Measurements from ENCODE around the gene ITGA7. TPM values are rescaled to one million over a fixed set of nuclear protein-coding genes. Genes with fewer than 3 reads are reported as not detected.
A peak's percentile ranks its signal among the peaks of the same experiment; 100 is the strongest.

Gene ITGA7
- total RNA-seq, 1 donor from 2014 or later, result 1.1 TPM

- H3K27me3 Mint-ChIP-seq (ENCODE audit: insufficient read depth), result peaks cover 12% of the 10 kb centered on the region
Observed at GRCh38 chr12:55685671-55686070, 22.0 kb downstream of the ITGA7 start.

GRCh38 chr12:55684761-55685370, 22.8 kb downstream of the ITGA7 start:
- Mint-ChIP-seq H3K27me3 (ENCODE audit: insufficient read depth) (peaks cover 19% of the 10 kb centered on the region), H3K4me3 (no peak overlapping the region), H3K4me1 (ENCODE audit: low read depth) (peaks cover 20% of the 10 kb centered on the region), H3K36me3 (ENCODE audit: low read depth) (peaks cover 2% of the 10 kb centered on the region), H3K9me3 (no peaks in the 10 kb centered on the region), H3K27ac (no peak overlapping the region)
- intact Hi-C loops (cut with micrococcal nuclease), result no loop called here
- no peak for DNase-seq (ENCODE audit: low spot score)

More at GRCh38 chr12:55685671-55686070, 22.0 kb downstream of the ITGA7 start:
- Mint-ChIP-seq H3K27ac (no peak overlapping the region), H3K9me3 (no peaks in the 10 kb centered on the region), H3K4me3 (no peak overlapping the region), H3K4me1 (ENCODE audit: low read depth) (peaks cover 20% of the 10 kb centered on the region), H3K36me3 (ENCODE audit: low read depth) (peaks cover 2% of the 10 kb centered on the region)
- intact Hi-C loops (cut with micrococcal nuclease), result no loop called here
- DNase-seq (ENCODE audit: low spot score), result no peak

DNA sequence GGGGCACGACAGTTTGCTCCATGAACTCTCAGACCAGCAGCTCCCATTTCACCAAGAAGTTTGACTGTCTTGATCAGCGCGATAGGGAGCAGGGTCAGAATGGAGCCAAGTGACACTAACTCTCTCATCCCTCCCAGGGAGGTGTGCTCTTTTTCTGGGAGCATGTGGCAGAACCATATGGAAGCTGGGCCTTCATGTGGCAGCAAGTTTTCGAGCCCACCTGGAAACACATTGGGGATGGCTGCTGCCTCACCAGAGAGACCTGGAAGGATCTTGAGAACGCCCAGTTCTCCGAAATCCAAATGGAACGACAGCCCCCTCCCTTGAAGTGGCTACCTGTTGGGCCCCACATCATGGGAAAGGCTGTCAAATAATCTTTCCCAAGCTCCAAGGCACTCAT, 24.0 kb downstream of the ITGA7 start:
- no peak for DNase-seq (ENCODE audit: low spot score)
- H3K27ac Mint-ChIP-seq, result no peak overlapping the region
- peaks cover 27% of the 10 kb centered on the region for H3K27me3 Mint-ChIP-seq (ENCODE audit: insufficient read depth)
- intact Hi-C loops (cut with micrococcal nuclease), result no loop called here
- peaks cover 2% of the 10 kb centered on the region for H3K36me3 Mint-ChIP-seq (ENCODE audit: low read depth)
- no peak overlapping the region for H3K4me3 Mint-ChIP-seq
- no peaks in the 10 kb centered on the region for H3K9me3 Mint-ChIP-seq
- peaks cover 20% of the 10 kb centered on the region for H3K4me1 Mint-ChIP-seq (ENCODE audit: low read depth)

GRCh38 chr12:55682087-55682796, 25.5 kb downstream of the ITGA7 start:
- Mint-ChIP-seq H3K4me3 (no peak overlapping the region), H3K9me3 (no peaks in the 10 kb centered on the region), H3K4me1 (ENCODE audit: low read depth) (peaks cover 14% of the 10 kb centered on the region), H3K36me3 (ENCODE audit: low read depth) (peaks cover 2% of the 10 kb centered on the region), H3K27ac (no peak overlapping the region), H3K27me3 (ENCODE audit: insufficient read depth) (peaks cover 27% of the 10 kb centered on the region)
- intact Hi-C loops (cut with micrococcal nuclease), result no loop called here
- DNase-seq (ENCODE audit: low spot score), result no peak

GRCh38 chr12:55681142-55682077, 26.3 kb downstream of the ITGA7 start:
- Mint-ChIP-seq H3K36me3 (ENCODE audit: low read depth) (no peaks in the 10 kb centered on the region), H3K27me3 (ENCODE audit: insufficient read depth) (peaks cover 27% of the 10 kb centered on the region), H3K9me3 (no peaks in the 10 kb centered on the region), H3K27ac (no peak overlapping the region), H3K4me1 (ENCODE audit: low read depth) (peaks cover 10% of the 10 kb centered on the region), H3K4me3 (peak overlapping the region; percentile 12)
- intact Hi-C loops (cut with micrococcal nuclease), result no loop called here
- no peak for DNase-seq (ENCODE audit: low spot score)

DNA sequence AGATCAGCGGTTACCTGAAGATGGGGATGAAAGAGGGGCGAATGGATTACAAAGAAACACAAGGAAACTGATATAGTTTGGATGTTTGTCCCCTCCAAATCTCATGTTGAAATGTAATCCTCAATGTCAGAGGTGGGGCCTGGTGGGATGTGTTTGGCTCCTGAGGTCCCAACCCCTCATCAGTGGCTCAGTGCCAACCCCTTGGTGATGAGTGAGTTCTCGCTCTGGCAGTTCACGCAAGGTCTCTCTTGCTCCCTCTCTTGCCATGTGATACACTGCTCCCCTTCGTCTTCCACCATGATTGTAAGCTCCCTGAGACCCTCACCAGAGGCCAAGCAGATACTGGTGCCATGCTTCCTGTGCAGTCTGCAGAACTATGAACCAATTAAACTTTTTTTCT, 28.0 kb downstream of the ITGA7 start:
- peaks cover 10% of the 10 kb centered on the region for H3K4me1 Mint-ChIP-seq (ENCODE audit: low read depth)
- no peaks in the 10 kb centered on the region for H3K36me3 Mint-ChIP-seq (ENCODE audit: low read depth)
- no peak overlapping the region for H3K4me3 Mint-ChIP-seq
- intact Hi-C loops (cut with micrococcal nuclease), result no loop called here
- H3K27me3 Mint-ChIP-seq (ENCODE audit: insufficient read depth), result peaks cover 34% of the 10 kb centered on the region
- no peaks in the 10 kb centered on the region for H3K9me3 Mint-ChIP-seq
- H3K27ac Mint-ChIP-seq, result no peak overlapping the region
- no peak for DNase-seq (ENCODE audit: low spot score)

DNA sequence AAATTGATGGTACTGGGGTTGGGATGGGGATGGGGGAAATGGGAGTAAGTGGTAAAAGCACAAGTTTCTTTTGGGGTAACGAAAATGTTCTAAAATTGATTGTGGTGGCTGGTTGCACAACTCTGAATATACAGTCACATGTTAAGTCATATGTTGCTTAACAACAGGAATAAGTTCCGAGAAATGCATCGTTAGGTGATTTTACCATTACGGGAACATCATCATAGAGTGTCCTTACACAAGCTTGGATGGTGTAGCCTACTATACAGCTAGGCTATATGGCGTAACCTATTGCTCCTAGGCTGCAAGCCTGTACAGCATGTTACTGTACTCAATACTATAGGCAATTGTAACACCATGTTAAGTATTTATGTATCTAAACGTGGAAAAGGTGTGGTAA, 31.0 kb downstream of the ITGA7 start:
- Mint-ChIP-seq H3K27me3 (ENCODE audit: insufficient read depth) (peaks cover 36% of the 10 kb centered on the region), H3K27ac (no peak overlapping the region), H3K36me3 (ENCODE audit: low read depth) (no peaks in the 10 kb centered on the region), H3K4me3 (no peak overlapping the region), H3K4me1 (ENCODE audit: low read depth) (peaks cover 10% of the 10 kb centered on the region), H3K9me3 (no peaks in the 10 kb centered on the region)
- intact Hi-C loops (cut with micrococcal nuclease), result no loop called here
- no peak for DNase-seq (ENCODE audit: low spot score)

GRCh38 chr12:55675666-55676065, 32.0 kb downstream of the ITGA7 start:
- peaks cover 28% of the 10 kb centered on the region for H3K27me3 Mint-ChIP-seq (ENCODE audit: insufficient read depth)
- intact Hi-C loops (cut with micrococcal nuclease), result no loop called here
- H3K27ac Mint-ChIP-seq, result no peak overlapping the region
- H3K36me3 Mint-ChIP-seq (ENCODE audit: low read depth), result no peaks in the 10 kb centered on the region
- H3K9me3 Mint-ChIP-seq, result no peaks in the 10 kb centered on the region
- DNase-seq (ENCODE audit: low spot score), result no peak
- H3K4me3 Mint-ChIP-seq, result no peak overlapping the region
- H3K4me1 Mint-ChIP-seq (ENCODE audit: low read depth), result no peaks in the 10 kb centered on the region

GRCh38 chr12:55673638-55674037, 34.1 kb downstream of the ITGA7 start:
- H3K4me3 Mint-ChIP-seq, result no peak overlapping the region
- H3K9me3 Mint-ChIP-seq, result no peaks in the 10 kb centered on the region
- DNase-seq (ENCODE audit: low spot score), result no peak
- H3K27ac Mint-ChIP-seq, result no peak overlapping the region
- H3K36me3 Mint-ChIP-seq (ENCODE audit: low read depth), result no peaks in the 10 kb centered on the region
- intact Hi-C loops (cut with micrococcal nuclease), result no loop called here
- H3K27me3 Mint-ChIP-seq (ENCODE audit: insufficient read depth), result peaks cover 13% of the 10 kb centered on the region
- no peaks in the 10 kb centered on the region for H3K4me1 Mint-ChIP-seq (ENCODE audit: low read depth)

DNA sequence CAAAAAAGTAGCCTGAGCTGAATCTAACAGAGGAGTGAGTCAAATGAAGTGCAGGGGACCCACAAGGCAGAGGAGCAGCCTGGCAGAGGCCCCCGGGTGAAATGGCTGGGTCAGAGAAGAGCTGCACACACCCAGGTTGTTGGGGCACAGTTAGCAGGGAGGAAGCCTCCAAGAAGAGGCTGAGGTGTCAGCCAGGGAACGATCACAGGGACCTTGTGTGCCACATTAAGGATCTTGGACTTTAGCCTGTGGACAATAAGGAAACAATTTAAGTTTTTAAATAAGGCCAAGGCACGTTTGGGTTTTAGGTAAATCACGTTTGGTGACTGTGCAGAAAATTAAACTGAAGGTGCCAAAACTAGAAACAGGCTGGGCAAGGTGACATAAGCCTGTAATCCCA, 36.0 kb downstream of the ITGA7 start:
- Mint-ChIP-seq H3K36me3 (ENCODE audit: low read depth) (no peaks in the 10 kb centered on the region), H3K4me1 (ENCODE audit: low read depth) (no peaks in the 10 kb centered on the region), H3K27me3 (ENCODE audit: insufficient read depth) (peaks cover 13% of the 10 kb centered on the region), H3K9me3 (no peaks in the 10 kb centered on the region), H3K4me3 (no peak overlapping the region), H3K27ac (no peak overlapping the region)
- no peak for DNase-seq (ENCODE audit: low spot score)
- intact Hi-C loops (cut with micrococcal nuclease), result no loop called here

DNA sequence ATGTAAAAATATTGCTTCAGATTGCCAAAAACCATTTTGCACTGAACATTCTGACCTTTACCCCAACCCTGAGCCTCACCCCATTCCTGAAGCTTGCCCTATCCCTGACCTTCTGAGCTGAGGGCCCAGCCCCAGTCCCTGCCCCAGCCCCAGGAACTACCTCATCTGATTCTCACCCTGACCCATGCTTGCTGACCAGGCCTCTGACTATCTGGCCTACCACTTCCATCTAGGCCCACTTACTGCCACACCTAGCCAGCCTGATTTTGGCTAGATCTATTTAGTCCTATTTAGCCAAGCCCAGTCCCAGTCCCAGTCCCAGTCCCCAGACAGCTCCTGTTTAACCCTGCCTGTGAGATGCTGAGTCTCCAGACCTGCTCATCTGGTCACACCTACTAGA, 37.4 kb downstream of the ITGA7 start:
- intact Hi-C loops (cut with micrococcal nuclease), result no loop called here
- no peak overlapping the region for H3K4me3 Mint-ChIP-seq
- no peaks in the 10 kb centered on the region for H3K9me3 Mint-ChIP-seq
- no peak overlapping the region for H3K27ac Mint-ChIP-seq
- DNase-seq (ENCODE audit: low spot score), result no peak
- H3K27me3 Mint-ChIP-seq (ENCODE audit: insufficient read depth), result peaks cover 15% of the 10 kb centered on the region
- no peaks in the 10 kb centered on the region for H3K4me1 Mint-ChIP-seq (ENCODE audit: low read depth)
- no peaks in the 10 kb centered on the region for H3K36me3 Mint-ChIP-seq (ENCODE audit: low read depth)

- Mint-ChIP-seq H3K36me3 (ENCODE audit: low read depth) (no peaks in the 10 kb centered on the region), H3K4me3 (no peak overlapping the region), H3K9me3 (no peaks in the 10 kb centered on the region), H3K27ac (no peak overlapping the region), H3K27me3 (ENCODE audit: insufficient read depth) (peaks cover 18% of the 10 kb centered on the region), H3K4me1 (ENCODE audit: low read depth) (no peaks in the 10 kb centered on the region)
- DNase-seq (ENCODE audit: low spot score), result no peak
- intact Hi-C loops (cut with micrococcal nuclease), result no loop called here
Observed at GRCh38 chr12:55666508-55666907, 41.2 kb downstream of the ITGA7 start.

GRCh38 chr12:55664826-55665225, 42.9 kb downstream of the ITGA7 start:
- DNase-seq (ENCODE audit: low spot score), result no peak

More at GRCh38 chr12:55664826-55665225, 42.9 kb downstream of the ITGA7 start:
- no peaks in the 10 kb centered on the region for H3K9me3 Mint-ChIP-seq
- no peaks in the 10 kb centered on the region for H3K36me3 Mint-ChIP-seq (ENCODE audit: low read depth)
- H3K4me3 Mint-ChIP-seq, result no peak overlapping the region
- no peak overlapping the region for H3K27ac Mint-ChIP-seq
- intact Hi-C loops (cut with micrococcal nuclease), result no loop called here
- H3K27me3 Mint-ChIP-seq (ENCODE audit: insufficient read depth), result peaks cover 19% of the 10 kb centered on the region
- no peaks in the 10 kb centered on the region for H3K4me1 Mint-ChIP-seq (ENCODE audit: low read depth)
